HG02610 (cell line): ENCODE measurements around the gene GNGT2.
"Not testable (repeated sequence)": the region's sequence is repeated elsewhere in the genome, so short reads cannot be mapped to it uniquely, and the experiment has no call there.

ENCODE experiments used
- ATAC-seq: cut with Tn5 transposase; IDR thresholded peaks from one replicate; pipeline ENCODE4 v1.9.1; 2021; ENCODE audit warnings: mild to moderate bottlenecking, moderate library complexity; ENCODE audit not compliant: unreplicated experiment

The GNGT2 gene

GRCh38 chr17:49180998-49181635, 29.3 kb downstream of the GNGT2 start:
- no peak for ATAC-seq

GRCh38 chr17:49180303-49180702, 30.1 kb downstream of the GNGT2 start:
- ATAC-seq = no peak

- not testable (repeated sequence) for ATAC-seq
Measured at GRCh38 chr17:49175978-49176377, 34.4 kb downstream of the GNGT2 start.

DNA sequence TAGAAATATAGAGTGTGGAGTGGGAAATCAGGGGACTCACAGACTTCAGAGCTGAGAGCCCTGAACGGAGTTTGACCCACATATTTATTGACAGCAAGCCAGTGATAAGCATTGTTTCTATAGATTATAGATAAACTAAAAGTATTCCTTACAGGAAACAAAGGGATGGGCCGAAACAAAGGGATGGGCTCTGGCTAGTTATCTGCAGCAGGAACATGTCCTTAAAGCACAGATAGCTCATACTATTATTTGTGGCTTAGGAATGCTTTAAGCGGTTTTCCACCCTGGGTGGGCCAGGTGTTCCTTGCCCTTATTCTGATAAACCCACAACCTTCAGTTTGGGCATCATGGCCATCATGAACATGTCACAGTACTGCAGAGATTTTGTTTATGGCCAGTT, 39.7 kb downstream of the GNGT2 start:
- ATAC-seq = not testable (repeated sequence)

- no peak for ATAC-seq
Measured at GRCh38 chr17:49170216-49170615, 40.2 kb downstream of the GNGT2 start.

- no peak for ATAC-seq
Measured at GRCh38 chr17:49168706-49169105, 41.7 kb downstream of the GNGT2 start.

GRCh38 chr17:49165143-49165542, 45.2 kb downstream of the GNGT2 start:
- no peak for ATAC-seq

GRCh38 chr17:49162866-49163265, 47.5 kb downstream of the GNGT2 start:
- ATAC-seq = no peak

- no peak for ATAC-seq
Measured at GRCh38 chr17:49157784-49158183, 52.6 kb downstream of the GNGT2 start.

- no peak for ATAC-seq
Measured at GRCh38 chr17:49156256-49156655, 54.1 kb downstream of the GNGT2 start.
